Measurements from ENCODE around the gene GARNL3.

GARNL3 gene

DNA sequence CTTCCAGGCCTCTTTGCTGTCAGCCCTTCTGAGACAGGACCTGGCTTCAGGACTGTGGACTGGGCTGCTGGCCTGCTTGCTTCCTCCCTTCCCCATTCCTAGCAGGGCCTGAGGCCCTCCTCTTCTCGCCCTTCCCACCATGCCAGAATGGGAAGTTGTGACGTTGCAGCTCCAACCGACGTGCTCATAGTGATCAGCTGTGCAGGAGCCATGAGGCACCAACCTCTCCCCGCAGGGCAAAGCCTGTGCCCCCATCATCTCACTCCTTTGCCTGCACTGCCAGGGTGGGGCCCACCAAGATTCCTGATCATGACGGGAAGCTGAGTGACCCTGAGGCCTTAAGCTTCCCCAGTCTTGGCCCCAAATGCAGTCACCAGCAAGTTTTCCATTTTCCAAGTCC, 45.1 kb upstream of the GARNL3 start:
- Histone ChIP-seq H3K4me1 (ENCODE audit: insufficient read depth, low read length, severe bottlenecking) (peaks cover 2% of the 10 kb centered on the region), H2AFZ (ENCODE audit: low read length) (no peak overlapping the region), H3K9ac (ENCODE audit: low read length) (no peak overlapping the region), H3K36me3 (ENCODE audit: insufficient read depth, low read length) (no peaks in the 10 kb centered on the region), H3K27ac (ENCODE audit: low read depth, low read length, poor library complexity, severe bottlenecking) (no peak overlapping the region), H3K79me2 (ENCODE audit: insufficient read depth, low read length) (no peaks in the 10 kb centered on the region), H3K4me3 (ENCODE audit: low read depth, low read length, poor library complexity, severe bottlenecking) (no peak overlapping the region), H3K9me3 (ENCODE audit: low read length) (no peaks in the 10 kb centered on the region), H4K20me1 (ENCODE audit: insufficient read depth, low read length) (no peaks in the 10 kb centered on the region), H3K9me2 (ENCODE audit: low read depth, low read length) (no peaks in the 10 kb centered on the region), H3K4me2 (ENCODE audit: low read length) (no peak overlapping the region), H3K27me3 (ENCODE audit: insufficient read depth, low read length) (no peaks in the 10 kb centered on the region), H3F3A (ENCODE audit: insufficient read depth, low read length) (no peaks in the 10 kb centered on the region)
- TF ChIP-seq EZH2 (IDR thresholded peaks at IDR 0.05; ENCODE audit: borderline replicate concordance, low read length): no peak
- TF ChIP-seq, protein P1, sequence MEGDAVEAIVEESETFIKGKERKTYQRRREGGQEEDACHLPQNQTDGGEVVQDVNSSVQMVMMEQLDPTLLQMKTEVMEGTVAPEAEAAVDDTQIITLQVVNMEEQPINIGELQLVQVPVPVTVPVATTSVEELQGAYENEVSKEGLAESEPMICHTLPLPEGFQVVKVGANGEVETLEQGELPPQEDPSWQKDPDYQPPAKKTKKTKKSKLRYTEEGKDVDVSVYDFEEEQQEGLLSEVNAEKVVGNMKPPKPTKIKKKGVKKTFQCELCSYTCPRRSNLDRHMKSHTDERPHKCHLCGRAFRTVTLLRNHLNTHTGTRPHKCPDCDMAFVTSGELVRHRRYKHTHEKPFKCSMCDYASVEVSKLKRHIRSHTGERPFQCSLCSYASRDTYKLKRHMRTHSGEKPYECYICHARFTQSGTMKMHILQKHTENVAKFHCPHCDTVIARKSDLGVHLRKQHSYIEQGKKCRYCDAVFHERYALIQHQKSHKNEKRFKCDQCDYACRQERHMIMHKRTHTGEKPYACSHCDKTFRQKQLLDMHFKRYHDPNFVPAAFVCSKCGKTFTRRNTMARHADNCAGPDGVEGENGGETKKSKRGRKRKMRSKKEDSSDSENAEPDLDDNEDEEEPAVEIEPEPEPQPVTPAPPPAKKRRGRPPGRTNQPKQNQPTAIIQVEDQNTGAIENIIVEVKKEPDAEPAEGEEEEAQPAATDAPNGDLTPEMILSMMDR (IDR thresholded peaks at IDR 0.05; ENCODE audit: low read length): no peak

- H3K9me3 ChIP-seq (ENCODE audit: low read length): no peaks in the 10 kb centered on the region
- no peaks in the 10 kb centered on the region for H3K9me2 ChIP-seq (ENCODE audit: low read depth, low read length)
- H3K4me1 ChIP-seq (ENCODE audit: insufficient read depth, low read length, severe bottlenecking): peaks cover 11% of the 10 kb centered on the region
- TF ChIP-seq, protein P1 (IDR thresholded peaks at IDR 0.05; ENCODE audit: low read length): no peak
- no peak for TF ChIP-seq EZH2 (IDR thresholded peaks at IDR 0.05; ENCODE audit: borderline replicate concordance, low read length)
- no peaks in the 10 kb centered on the region for H3K27me3 ChIP-seq (ENCODE audit: insufficient read depth, low read length)
- no peaks in the 10 kb centered on the region for H3K79me2 ChIP-seq (ENCODE audit: insufficient read depth, low read length)
- H3F3A ChIP-seq (ENCODE audit: insufficient read depth, low read length): no peaks in the 10 kb centered on the region
- H3K9ac ChIP-seq (ENCODE audit: low read length): no peak overlapping the region
- no peak overlapping the region for H2AFZ ChIP-seq (ENCODE audit: low read length)
- no peaks in the 10 kb centered on the region for H3K36me3 ChIP-seq (ENCODE audit: insufficient read depth, low read length)
- no peak overlapping the region for H3K27ac ChIP-seq (ENCODE audit: low read depth, low read length, poor library complexity, severe bottlenecking)
- H3K4me2 ChIP-seq (ENCODE audit: low read length): no peak overlapping the region
- no peaks in the 10 kb centered on the region for H4K20me1 ChIP-seq (ENCODE audit: insufficient read depth, low read length)
- H3K4me3 ChIP-seq (ENCODE audit: low read depth, low read length, poor library complexity, severe bottlenecking): no peak overlapping the region
Observed at GRCh38 chr9:127221695-127222094, 42.9 kb upstream of the GARNL3 start.

DNA sequence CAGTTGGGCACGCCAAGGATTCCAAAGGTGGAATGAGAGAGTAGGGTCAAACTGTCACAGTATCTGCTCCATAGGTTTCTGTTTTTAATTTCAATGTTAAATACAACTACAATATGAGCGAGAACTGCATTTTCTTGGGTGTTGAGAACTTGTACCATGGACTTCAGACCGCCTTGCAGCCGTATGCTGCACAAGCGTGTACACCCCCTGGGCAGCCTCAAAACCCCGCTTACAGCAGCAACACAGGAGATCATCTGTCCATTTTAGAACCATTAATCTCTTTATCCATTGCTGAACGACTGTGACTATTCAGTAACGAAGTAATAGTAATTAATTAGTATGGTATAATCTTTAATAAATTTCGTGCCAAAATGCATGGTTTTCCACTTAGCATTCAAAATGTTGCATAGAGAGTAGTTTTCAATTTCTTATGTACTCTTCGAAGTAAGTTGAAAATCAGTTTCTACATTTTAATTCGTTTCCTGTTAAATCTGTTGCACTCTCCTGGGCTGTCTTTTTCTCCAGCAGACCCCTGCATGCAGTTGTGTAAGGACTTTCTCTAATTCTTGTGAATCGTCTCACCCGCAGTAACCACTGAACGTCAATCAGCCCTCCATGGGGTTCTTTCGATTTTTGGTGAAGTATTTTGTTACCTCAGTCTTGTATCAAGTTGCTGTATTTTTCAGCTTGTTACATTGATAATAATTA, 42.0 kb upstream of the GARNL3 start:
- H3K9me3 ChIP-seq (ENCODE audit: low read length): no peaks in the 10 kb centered on the region
- H3K79me2 ChIP-seq (ENCODE audit: insufficient read depth, low read length): no peaks in the 10 kb centered on the region
- no peaks in the 10 kb centered on the region for H3F3A ChIP-seq (ENCODE audit: insufficient read depth, low read length)
- no peak overlapping the region for H3K4me3 ChIP-seq (ENCODE audit: low read depth, low read length, poor library complexity, severe bottlenecking)
- no peak overlapping the region for H3K4me2 ChIP-seq (ENCODE audit: low read length)
- H3K27me3 ChIP-seq (ENCODE audit: insufficient read depth, low read length): no peaks in the 10 kb centered on the region
- no peaks in the 10 kb centered on the region for H3K9me2 ChIP-seq (ENCODE audit: low read depth, low read length)
- H3K27ac ChIP-seq (ENCODE audit: low read depth, low read length, poor library complexity, severe bottlenecking): no peak overlapping the region
- peaks cover 11% of the 10 kb centered on the region for H3K4me1 ChIP-seq (ENCODE audit: insufficient read depth, low read length, severe bottlenecking)
- no peak overlapping the region for H3K9ac ChIP-seq (ENCODE audit: low read length)
- no peak overlapping the region for H2AFZ ChIP-seq (ENCODE audit: low read length)
- no peaks in the 10 kb centered on the region for H4K20me1 ChIP-seq (ENCODE audit: insufficient read depth, low read length)
- no peak for TF ChIP-seq EZH2 (IDR thresholded peaks at IDR 0.05; ENCODE audit: borderline replicate concordance, low read length)
- TF ChIP-seq, protein P1 (IDR thresholded peaks at IDR 0.05; ENCODE audit: low read length): no peak
- no peaks in the 10 kb centered on the region for H3K36me3 ChIP-seq (ENCODE audit: insufficient read depth, low read length)

All from OCI-LY1 (cell line).